Neural progenitor cell (in vitro differentiated cells): Measurements from ENCODE around the gene LTV1. TPM values are rescaled to one million over a fixed set of nuclear protein-coding genes. Genes with fewer than 3 reads are reported as not detected.

ENCODE experiments used
- DNase-seq: peaks from one replicate; pipeline ENCODE4 v3.0.0-alpha.2; 2016; ENCODE audit warnings: low spot score
- H2AFZ ChIP-seq: fragments of 200-600 bp; sonication (generic); replicated peaks from 2 replicates; pipeline ENCODE4 v1.6.1; 2016; ENCODE audit warnings: antibody characterized with exemption
- H3F3A ChIP-seq: fragments of 200-600 bp; sonication (generic); 2 replicates; pipeline ENCODE4 v1.6.1; 2016; ENCODE audit warnings: antibody characterized with exemption, low read depth
- H3K27ac ChIP-seq: fragments of 200-600 bp; sonication (generic); 2 replicates; pipeline ENCODE4 v1.5.1; 2016; ENCODE audit warnings: mild to moderate bottlenecking
- H3K27me3 ChIP-seq: fragments of 200-600 bp; sonication (generic); 2 replicates; pipeline ENCODE4 v1.6.1; 2016; ENCODE audit warnings: mild to moderate bottlenecking, moderate library complexity
- H3K36me3 ChIP-seq: fragments of 200-600 bp; sonication (generic); 2 replicates; pipeline ENCODE4 v1.5.1; 2016
- H3K4me1 ChIP-seq: fragments of 200-600 bp; sonication (generic); 2 replicates; pipeline ENCODE4 v1.6.1; 2016; ENCODE audit warnings: mixed run types
- H3K4me2 ChIP-seq: fragments of 200-600 bp; sonication (generic); 2 replicates; pipeline ENCODE4 v1.6.1; 2016
- H3K4me3 ChIP-seq: fragments of 200-600 bp; sonication (generic); 2 replicates; pipeline ENCODE4 v1.5.1; 2016
- H3K79me2 ChIP-seq: fragments of 200-600 bp; sonication (generic); 2 replicates; pipeline ENCODE4 v1.6.1; 2016; ENCODE audit warnings: low read depth
- H3K9ac ChIP-seq: fragments of 200-600 bp; sonication (generic); 2 replicates; pipeline ENCODE4 v1.6.1; 2016
- H3K9me3 ChIP-seq: fragments of 200-600 bp; sonication (generic); 2 replicates; pipeline ENCODE4 v1.5.1; 2016; ENCODE audit warnings: low read depth
- H4K20me1 ChIP-seq: fragments of 200-600 bp; sonication (generic); 2 replicates; pipeline ENCODE4 v1.6.1; 2016; ENCODE audit warnings: low read depth
- H3K27ac Mint-ChIP-seq: 3 replicates; pipeline ENCODE4 v1.8.0; 2021; ENCODE audit warnings: mixed read lengths
- H3K27me3 Mint-ChIP-seq: 2 replicates; pipeline ENCODE4 v1.8.0; 2022; ENCODE audit warnings: low read depth, mild to moderate bottlenecking, inconsistent platforms, moderate library complexity, mixed read lengths; ENCODE audit not compliant: insufficient read depth
- H3K36me3 Mint-ChIP-seq: 3 replicates; pipeline ENCODE4 v1.8.0; 2021; ENCODE audit warnings: mixed read lengths
- H3K4me1 Mint-ChIP-seq: 3 replicates; pipeline ENCODE4 v1.8.0; 2021; ENCODE audit warnings: mixed read lengths
- H3K4me3 Mint-ChIP-seq: 3 replicates; pipeline ENCODE4 v1.8.0; 2021; ENCODE audit warnings: mild to moderate bottlenecking, moderate library complexity, mixed read lengths
- H3K9me3 Mint-ChIP-seq: 3 replicates; pipeline ENCODE4 v1.8.0; 2020; ENCODE audit warnings: mixed read lengths
- CTCF ChIP-seq: fragments of 200-600 bp; sonication (generic); IDR thresholded peaks from 2 replicates; pipeline ENCODE4 v1.5.1; 2017; ENCODE audit warnings: antibody characterized with exemption, mild to moderate bottlenecking
- EZH2 ChIP-seq: fragments of 200-600 bp; sonication (generic); IDR thresholded peaks from 2 replicates; pipeline ENCODE4 v1.6.1; 2017; ENCODE audit warnings: antibody characterized with exemption, mild to moderate bottlenecking, moderate library complexity
- EZH2phosphoT487 ChIP-seq: fragments of 200-600 bp; sonication (generic); IDR thresholded peaks from 2 replicates; pipeline ENCODE4 v1.6.1; 2017; ENCODE audit warnings: antibody characterized with exemption
- total RNA-seq: library from RNA; depleted of rRNA; stranded (reverse); fragments of >200 nt; gene quantifications from 2 replicates; pipeline ENCODE4 v1.2.3, GENCODE V29; 2015; ENCODE audit warnings: low replicate concordance

LTV1 gene
- total RNA-seq, 1 donor from 2014 or later, result 36.0 TPM

GRCh38 chr6:143807103-143807772, 35.9 kb upstream of the LTV1 start:
- Histone ChIP-seq H3F3A (no peaks in the 10 kb centered on the region), H3K4me3 (no peak overlapping the region), H3K79me2 (no peaks in the 10 kb centered on the region), H3K4me2 (no peak overlapping the region), H3K9me3 (no peaks in the 10 kb centered on the region), H4K20me1 (no peaks in the 10 kb centered on the region), H3K27ac (no peak overlapping the region), H2AFZ (no peak overlapping the region), H3K36me3 (no peaks in the 10 kb centered on the region), H3K9ac (no peak overlapping the region), H3K4me1 (no peaks in the 10 kb centered on the region), H3K27me3 (no peaks in the 10 kb centered on the region)
- Mint-ChIP-seq H3K27me3 (no peaks in the 10 kb centered on the region), H3K9me3 (no peaks in the 10 kb centered on the region), H3K4me1 (no peaks in the 10 kb centered on the region), H3K27ac (no peak overlapping the region), H3K4me3 (no peak overlapping the region), H3K36me3 (peaks cover 19% of the 10 kb centered on the region)
- DNase-seq, result no peak
- no peak for TF ChIP-seq EZH2phosphoT487
- no peak for TF ChIP-seq EZH2
- no peak for TF ChIP-seq CTCF

- no peak for DNase-seq
- Histone ChIP-seq H3K4me1 (no peaks in the 10 kb centered on the region), H3K36me3 (peaks cover 5% of the 10 kb centered on the region), H3F3A (no peaks in the 10 kb centered on the region), H3K9me3 (no peaks in the 10 kb centered on the region), H3K9ac (no peak overlapping the region), H4K20me1 (no peaks in the 10 kb centered on the region), H3K27ac (no peak overlapping the region), H3K4me3 (no peak overlapping the region), H2AFZ (no peak overlapping the region), H3K27me3 (no peaks in the 10 kb centered on the region), H3K4me2 (no peak overlapping the region), H3K79me2 (no peaks in the 10 kb centered on the region)
- peaks cover 21% of the 10 kb centered on the region for H3K36me3 Mint-ChIP-seq
- H3K9me3 Mint-ChIP-seq, result no peaks in the 10 kb centered on the region
- no peak overlapping the region for H3K4me3 Mint-ChIP-seq
- no peak for TF ChIP-seq EZH2phosphoT487
- no peak for TF ChIP-seq CTCF
- no peak for TF ChIP-seq EZH2
- no peaks in the 10 kb centered on the region for H3K27me3 Mint-ChIP-seq
- H3K4me1 Mint-ChIP-seq, result no peaks in the 10 kb centered on the region
- no peak overlapping the region for H3K27ac Mint-ChIP-seq
Observed at GRCh38 chr6:143810745-143811144, 32.4 kb upstream of the LTV1 start.

DNA sequence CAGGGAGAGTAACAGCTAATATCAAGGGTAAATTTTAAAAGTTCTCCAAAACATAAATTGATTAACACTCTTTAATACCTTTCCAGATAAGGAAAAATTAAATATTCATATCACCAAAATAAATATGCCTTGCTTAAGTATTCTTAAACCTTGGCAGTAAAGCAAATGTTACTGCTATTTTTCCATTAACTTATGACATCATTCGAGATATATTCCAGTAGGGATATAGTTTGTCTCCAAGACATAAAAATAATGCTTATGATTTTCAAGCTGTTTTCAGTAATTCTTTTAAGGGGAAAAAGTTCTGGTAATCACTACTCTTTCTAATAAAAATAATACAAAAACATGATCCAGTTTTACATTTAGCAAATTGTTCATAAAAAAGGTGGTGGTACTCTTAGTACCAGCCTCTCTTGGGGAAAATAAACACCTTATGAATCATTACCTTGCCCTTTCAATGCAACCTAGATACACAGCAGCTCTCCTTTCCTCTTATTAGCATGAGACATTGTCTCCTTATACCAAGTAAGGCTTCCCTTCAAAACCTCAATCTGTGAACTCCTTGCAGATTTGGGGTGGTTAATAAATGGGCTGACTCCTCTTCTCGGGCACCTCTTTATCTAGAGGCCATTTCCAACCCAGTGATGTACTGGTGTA, 31.5 kb upstream of the LTV1 start:
- Histone ChIP-seq H3K79me2 (no peaks in the 10 kb centered on the region), H3K4me1 (no peaks in the 10 kb centered on the region), H3K9me3 (no peaks in the 10 kb centered on the region), H3K27ac (no peak overlapping the region), H4K20me1 (no peaks in the 10 kb centered on the region), H3K9ac (no peak overlapping the region), H3K27me3 (no peaks in the 10 kb centered on the region), H3F3A (no peaks in the 10 kb centered on the region), H2AFZ (no peak overlapping the region), H3K4me2 (no peak overlapping the region), H3K4me3 (no peak overlapping the region), H3K36me3 (peaks cover 5% of the 10 kb centered on the region)
- no peak for TF ChIP-seq EZH2
- no peak for TF ChIP-seq CTCF
- no peak for TF ChIP-seq EZH2phosphoT487
- Mint-ChIP-seq H3K36me3 (peaks cover 21% of the 10 kb centered on the region), H3K4me3 (no peak overlapping the region), H3K4me1 (peaks cover 7% of the 10 kb centered on the region), H3K27me3 (no peaks in the 10 kb centered on the region), H3K9me3 (no peaks in the 10 kb centered on the region), H3K27ac (no peak overlapping the region)
- DNase-seq, result no peak
